Uterus (tissue), 4 donors: Measurements from ENCODE around the gene FAM174B. TPM values are rescaled to one million over a fixed set of nuclear protein-coding genes. Genes with fewer than 3 reads are reported as not detected.
A peak's percentile ranks its signal among the peaks of the same experiment; 100 is the strongest.

Experiments used
- DNase-seq, 2 donors: peaks; one replicate each; pipeline ENCODE4 v3.0.0-alpha.2; 2019 to 2020
- H3K27ac ChIP-seq, 2 donors: fragments of 200-600 bp; sonication (generic); 1 replicate in 1 of 2; 2 replicates in 1 of 2; pipeline ENCODE4 v1.5.1; 2016 to 2018
- H3K27me3 ChIP-seq, 2 donors: fragments of 200-600 bp; sonication (generic); one replicate each; pipeline ENCODE4 v1.5.1; 2018 to 2019; ENCODE audit warnings: control low read depth in 1 of 2
- H3K36me3 ChIP-seq, 2 donors: fragments of 200-600 bp; sonication (generic); one replicate each; pipeline ENCODE4 v1.5.1; 2019; ENCODE audit warnings: control low read depth in 1 of 2
- H3K4me1 ChIP-seq, 2 donors: fragments of 200-600 bp; sonication (generic); one replicate each; pipeline ENCODE4 v1.5.1; 2018 to 2019; ENCODE audit warnings: control low read depth in 1 of 2
- H3K4me3 ChIP-seq, 2 donors: fragments of 200-600 bp; sonication (generic); 1 replicate in 1 of 2; 2 replicates in 1 of 2; pipeline ENCODE4 v1.5.1; 2018 to 2019; ENCODE audit warnings: mild to moderate bottlenecking in 1 of 2
- H3K9me3 ChIP-seq, 2 donors: fragments of 200-600 bp; sonication (generic); one replicate each; pipeline ENCODE4 v1.5.1; 2019; ENCODE audit warnings: control low read depth in 1 of 2
- CTCF ChIP-seq, 4 experiments: fragments of 200-600 bp in 2 of 4; fragments of 450-650 bp in 2 of 4; sonication (generic) in 2 of 4; IDR thresholded peaks; one replicate each; pipeline ENCODE4 v1.5.1; 2016 to 2019; ENCODE audit warnings: antibody characterized with exemption in 4 of 4, mild to moderate bottlenecking in 2 of 4, moderate library complexity in 1 of 4
- POLR2A ChIP-seq, 2 donors: fragments of 450-650 bp; IDR thresholded peaks; one replicate each; pipeline ENCODE4 v1.6.1; 2016; ENCODE audit warnings: antibody characterized with exemption in 2 of 2, mild to moderate bottlenecking in 1 of 2, moderate library complexity in 1 of 2
- intact Hi-C: fragments of 100-400 bp; cut with DNase I; formaldehyde crosslinking; loops from one replicate; pipeline ENCODE4 v1.15.1; 2023; ENCODE audit warnings: low total_unique reads
- total RNA-seq, 4 donors: library from RNA; depleted of rRNA in 3 of 4; stranded (reverse); fragments of >200 nt in 3 of 4; gene quantifications; one replicate each; pipeline versions ENCODE4 v1.1.0 to v1.2.4, GENCODE V29; 2014 to 2023
- donor health status: DM: yes; HTN: yes; CAD: no.

FAM174B gene
- total RNA-seq, 4 donors from 2014 or later: 0.51 to 41.8 (median 5.5) TPM

DNA sequence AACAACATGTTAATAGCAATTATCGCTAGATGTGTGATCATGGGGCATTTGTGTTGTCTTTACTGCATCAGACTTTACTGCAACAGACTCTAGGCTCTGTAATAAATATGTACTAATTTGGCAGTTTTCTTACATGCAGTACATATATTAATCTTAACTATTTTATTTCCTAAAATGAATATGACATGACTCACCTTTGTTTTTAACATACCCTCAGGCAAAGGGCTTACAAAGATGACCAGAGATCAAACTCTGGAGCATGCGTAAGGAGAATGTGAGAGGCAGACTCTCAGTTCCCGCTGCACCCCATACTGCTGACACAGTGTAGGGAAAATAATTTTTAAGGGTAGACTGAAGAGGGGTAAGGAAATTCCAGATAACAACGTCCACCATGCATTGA is 7.2 kb upstream of the FAM174B start:
- H3K4me1 ChIP-seq: no peaks in the 10 kb centered on the region
- no peaks in the 10 kb centered on the region for H3K36me3 ChIP-seq
- DNase-seq: no peak
- H3K27ac ChIP-seq: no peak overlapping the region
- H3K27me3 ChIP-seq: no peaks in the 10 kb centered on the region
- H3K4me3 ChIP-seq: no peak overlapping the region
- intact Hi-C loops: no loop called here
- TF ChIP-seq CTCF (IDR thresholded peaks at IDR 0.05) (no peak), POLR2A (IDR thresholded peaks at IDR 0.05) (no peak)
- no peaks in the 10 kb centered on the region for H3K9me3 ChIP-seq

DNA sequence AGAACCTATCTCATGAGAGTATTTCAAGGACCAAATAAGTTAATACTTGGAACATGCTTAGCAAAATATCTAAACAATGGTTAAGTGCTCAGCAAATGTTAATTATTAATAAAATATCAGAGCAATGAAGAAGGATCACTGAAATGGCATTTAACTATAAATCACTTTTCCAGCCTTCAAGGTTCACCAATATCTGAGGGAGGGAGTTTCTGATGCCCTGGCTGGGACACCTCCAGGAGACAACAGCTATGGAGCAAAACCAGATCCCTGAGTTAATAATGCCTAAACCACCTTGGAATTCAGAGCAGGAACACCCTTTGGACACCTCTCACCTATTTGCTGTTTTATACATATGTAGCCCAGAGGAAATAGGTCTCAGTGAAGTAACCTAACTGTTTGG is 6.4 kb upstream of the FAM174B start:
- Histone ChIP-seq H3K27ac (no peak overlapping the region), H3K27me3 (no peaks in the 10 kb centered on the region), H3K36me3 (no peaks in the 10 kb centered on the region), H3K4me3 (no peak overlapping the region), H3K9me3 (no peaks in the 10 kb centered on the region), H3K4me1 (no peaks in the 10 kb centered on the region)
- intact Hi-C loops: no loop called here
- DNase-seq: no peak
- TF ChIP-seq POLR2A (IDR thresholded peaks at IDR 0.05) (no peak), CTCF (IDR thresholded peaks at IDR 0.05) (no peak)

- Histone ChIP-seq H3K4me3 (no peak overlapping the region), H3K4me1 (no peaks in the 10 kb centered on the region), H3K27ac (no peak overlapping the region), H3K36me3 (no peaks in the 10 kb centered on the region), H3K27me3 (no peaks in the 10 kb centered on the region), H3K9me3 (no peaks in the 10 kb centered on the region)
- no peak for DNase-seq
- TF ChIP-seq POLR2A (IDR thresholded peaks at IDR 0.05) (no peak), CTCF (IDR thresholded peaks at IDR 0.05) (no peak)
- intact Hi-C loops: no loop called here
Measured at GRCh38 chr15:92661069-92661468, 5.5 kb upstream of the FAM174B start.

- TF ChIP-seq POLR2A (IDR thresholded peaks at IDR 0.05) (no peak), CTCF (IDR thresholded peaks at IDR 0.05) (no peak)
- H3K27me3 ChIP-seq: no peaks in the 10 kb centered on the region
- H3K36me3 ChIP-seq: no peaks in the 10 kb centered on the region
- no peak for DNase-seq
- no peak overlapping the region for H3K27ac ChIP-seq
- no peak overlapping the region for H3K4me3 ChIP-seq
- no peaks in the 10 kb centered on the region for H3K4me1 ChIP-seq
- intact Hi-C loops: no loop called here
- H3K9me3 ChIP-seq: no peaks in the 10 kb centered on the region
Measured at GRCh38 chr15:92657486-92657885, 1.9 kb upstream of the FAM174B start.

- intact Hi-C loops: no loop called here
Measured at GRCh38 chr15:92656089-92656488, 514 bp upstream of the FAM174B start.

More at GRCh38 chr15:92656089-92656488, 514 bp upstream of the FAM174B start:
- no peaks in the 10 kb centered on the region for H3K27me3 ChIP-seq
- H3K36me3 ChIP-seq: no peaks in the 10 kb centered on the region
- no peaks in the 10 kb centered on the region for H3K9me3 ChIP-seq
- peak overlapping the region in 1 of 2 donors; percentile 50 for H3K4me3 ChIP-seq
- no peak overlapping the region for H3K27ac ChIP-seq
- no peak for TF ChIP-seq POLR2A (IDR thresholded peaks at IDR 0.05)
- no peak for TF ChIP-seq CTCF (IDR thresholded peaks at IDR 0.05)
- DNase-seq: no peak
- H3K4me1 ChIP-seq: no peaks in the 10 kb centered on the region
